ENCODE data around the gene SCUBE2. TPM values are rescaled to one million over a fixed set of nuclear protein-coding genes. Genes with fewer than 3 reads are reported as not detected.
"Not testable (repeated sequence)": the region's sequence is repeated elsewhere in the genome, so short reads cannot be mapped to it uniquely, and the experiment has no call there.

SCUBE2 gene
- total RNA-seq, 1 donor from 2014 or later = 2.5 TPM

- no peak for TF ChIP-seq CTCF (IDR thresholded peaks at IDR 0.05; ENCODE audit: partially characterized antibody, unreplicated experiment)
- no peaks in the 10 kb centered on the region for H3K9me3 Mint-ChIP-seq (ENCODE audit: unreplicated experiment)
- no peak overlapping the region for H3K27ac Mint-ChIP-seq (ENCODE audit: unreplicated experiment)
- peaks cover 2% of the 10 kb centered on the region for H3K27me3 Mint-ChIP-seq (ENCODE audit: unreplicated experiment)
- H3K4me3 Mint-ChIP-seq (ENCODE audit: unreplicated experiment) = no peak overlapping the region
- DNase-seq = no peak
- no peaks in the 10 kb centered on the region for H3K4me1 Mint-ChIP-seq (ENCODE audit: low read depth, unreplicated experiment)
- H3K36me3 Mint-ChIP-seq (ENCODE audit: unreplicated experiment) = peaks cover 9% of the 10 kb centered on the region
Measured at GRCh38 chr11:8985462-8985861, 105.9 kb downstream of the SCUBE2 start.

- no peaks in the 10 kb centered on the region for H3K4me1 Mint-ChIP-seq (ENCODE audit: low read depth, unreplicated experiment)
- no peak for TF ChIP-seq CTCF (IDR thresholded peaks at IDR 0.05; ENCODE audit: partially characterized antibody, unreplicated experiment)
- no peak overlapping the region for H3K4me3 Mint-ChIP-seq (ENCODE audit: unreplicated experiment)
- H3K27ac Mint-ChIP-seq (ENCODE audit: unreplicated experiment) = no peak overlapping the region
- H3K9me3 Mint-ChIP-seq (ENCODE audit: unreplicated experiment) = no peaks in the 10 kb centered on the region
- peaks cover 9% of the 10 kb centered on the region for H3K36me3 Mint-ChIP-seq (ENCODE audit: unreplicated experiment)
- no peaks in the 10 kb centered on the region for H3K27me3 Mint-ChIP-seq (ENCODE audit: unreplicated experiment)
- no peak for DNase-seq
Measured at GRCh38 chr11:8983552-8983951, 107.8 kb downstream of the SCUBE2 start.

GRCh38 chr11:8980485-8980884 is 110.9 kb downstream of the SCUBE2 start:
- no peak for TF ChIP-seq CTCF (IDR thresholded peaks at IDR 0.05; ENCODE audit: partially characterized antibody, unreplicated experiment)
- H3K4me3 Mint-ChIP-seq (ENCODE audit: unreplicated experiment) = no peak overlapping the region
- no peak overlapping the region for H3K27ac Mint-ChIP-seq (ENCODE audit: unreplicated experiment)
- H3K9me3 Mint-ChIP-seq (ENCODE audit: unreplicated experiment) = peaks cover 2% of the 10 kb centered on the region
- H3K27me3 Mint-ChIP-seq (ENCODE audit: unreplicated experiment) = no peaks in the 10 kb centered on the region
- no peaks in the 10 kb centered on the region for H3K4me1 Mint-ChIP-seq (ENCODE audit: low read depth, unreplicated experiment)
- H3K36me3 Mint-ChIP-seq (ENCODE audit: unreplicated experiment) = peaks cover 5% of the 10 kb centered on the region
- no peak for DNase-seq

GRCh38 chr11:8979365-8979764 is 112.0 kb downstream of the SCUBE2 start:
- H3K4me1 Mint-ChIP-seq (ENCODE audit: low read depth, unreplicated experiment); H3K36me3 Mint-ChIP-seq (ENCODE audit: unreplicated experiment); DNase-seq; H3K27me3 Mint-ChIP-seq (ENCODE audit: unreplicated experiment); H3K27ac Mint-ChIP-seq (ENCODE audit: unreplicated experiment); H3K4me3 Mint-ChIP-seq (ENCODE audit: unreplicated experiment); H3K9me3 Mint-ChIP-seq (ENCODE audit: unreplicated experiment): not testable (repeated sequence)

- TF ChIP-seq CTCF (IDR thresholded peaks at IDR 0.05; ENCODE audit: partially characterized antibody, unreplicated experiment) = no peak
- H3K4me1 Mint-ChIP-seq (ENCODE audit: low read depth, unreplicated experiment) = no peaks in the 10 kb centered on the region
- H3K27me3 Mint-ChIP-seq (ENCODE audit: unreplicated experiment) = no peaks in the 10 kb centered on the region
- no peak overlapping the region for H3K4me3 Mint-ChIP-seq (ENCODE audit: unreplicated experiment)
- peaks cover 4% of the 10 kb centered on the region for H3K36me3 Mint-ChIP-seq (ENCODE audit: unreplicated experiment)
- DNase-seq = no peak
- H3K9me3 Mint-ChIP-seq (ENCODE audit: unreplicated experiment) = peaks cover 2% of the 10 kb centered on the region
- no peak overlapping the region for H3K27ac Mint-ChIP-seq (ENCODE audit: unreplicated experiment)
Measured at GRCh38 chr11:8973121-8973520, 118.3 kb downstream of the SCUBE2 start.

GRCh38 chr11:8971924-8972316 is 119.5 kb downstream of the SCUBE2 start:
- Mint-ChIP-seq H3K9me3 (ENCODE audit: unreplicated experiment) (peaks cover 2% of the 10 kb centered on the region), H3K27ac (ENCODE audit: unreplicated experiment) (no peak overlapping the region), H3K4me3 (ENCODE audit: unreplicated experiment) (no peak overlapping the region), H3K36me3 (ENCODE audit: unreplicated experiment) (peaks cover 4% of the 10 kb centered on the region), H3K4me1 (ENCODE audit: low read depth, unreplicated experiment) (no peaks in the 10 kb centered on the region), H3K27me3 (ENCODE audit: unreplicated experiment) (no peaks in the 10 kb centered on the region)
- DNase-seq = no peak
- TF ChIP-seq CTCF (IDR thresholded peaks at IDR 0.05; ENCODE audit: partially characterized antibody, unreplicated experiment) = no peak
